Effector CD4-positive, alpha-beta T cell (primary cell): ENCODE results near the gene LIN7A.
"Not testable (repeated sequence)": the region's sequence is repeated elsewhere in the genome, so short reads cannot be mapped to it uniquely, and the experiment has no call there.

Experiments
- DNase-seq: peaks from one replicate; pipeline ENCODE4 v3.0.0-alpha.2; 2020

Gene LIN7A

DNA sequence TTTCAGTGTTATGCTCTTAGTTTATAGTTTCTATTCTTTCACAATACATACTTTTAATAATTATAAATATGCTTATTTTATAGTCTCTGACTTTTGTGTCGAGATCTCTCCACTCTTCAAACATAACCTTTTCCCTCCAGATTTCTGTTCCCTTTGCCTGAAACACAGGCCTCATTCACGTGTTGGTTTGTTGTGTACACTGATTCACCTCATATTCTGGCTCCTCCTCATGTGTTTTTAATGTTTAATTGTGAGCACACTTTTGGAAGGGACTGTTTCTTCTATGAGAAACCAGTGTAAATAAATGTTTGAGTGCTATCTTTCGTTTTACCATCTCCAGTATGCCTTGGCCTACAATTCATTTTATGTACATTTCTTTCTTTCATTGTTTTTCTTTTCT lies 20.1 kb downstream of the LIN7A start:
- no peak for DNase-seq

DNA sequence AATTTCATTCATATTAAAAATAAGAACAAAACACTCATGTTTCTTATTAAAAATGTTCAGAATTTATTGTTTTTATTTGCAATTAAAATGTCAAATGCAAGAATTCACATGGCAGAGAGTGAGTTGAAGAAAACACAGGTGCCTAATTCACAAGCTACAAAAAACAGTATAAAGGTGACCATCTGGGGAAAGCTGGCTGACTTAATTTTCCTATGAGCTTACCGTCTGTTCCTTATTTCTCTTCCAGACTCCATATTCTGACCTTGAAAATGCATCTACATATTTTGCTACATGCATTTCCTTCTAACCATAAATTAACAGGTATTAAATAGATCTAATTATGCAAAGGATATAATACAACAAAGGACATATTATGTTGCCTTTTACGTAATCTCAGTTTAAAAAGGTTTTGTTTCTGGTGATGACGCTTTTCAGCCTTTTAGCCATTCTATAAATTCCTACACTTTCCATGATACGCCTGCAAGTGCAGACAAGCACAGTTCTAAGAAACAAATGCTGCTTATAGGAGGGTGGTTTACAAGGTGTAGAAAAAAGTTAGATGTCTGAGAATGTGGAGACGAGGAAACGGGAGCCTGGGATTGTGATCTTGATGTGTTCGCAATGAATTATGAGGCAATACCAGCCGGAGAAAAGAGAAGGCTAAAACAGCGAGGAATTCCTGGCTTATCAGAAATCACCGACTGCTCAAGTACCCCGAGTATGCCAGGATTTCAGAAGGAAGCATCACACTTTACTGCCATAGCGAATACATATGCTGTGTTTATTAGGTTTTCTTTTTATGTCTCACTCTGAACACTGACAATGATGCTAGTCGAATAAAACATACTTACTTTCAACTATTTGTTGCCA lies 24.6 kb downstream of the LIN7A start:
- DNase-seq = no peak

GRCh38 chr12:80909370-80909769 lies 28.4 kb downstream of the LIN7A start:
- DNase-seq = no peak

- no peak for DNase-seq
Observed at GRCh38 chr12:80902711-80903110, 35.0 kb downstream of the LIN7A start.

- no peak for DNase-seq
Observed at GRCh38 chr12:80901661-80902060, 36.1 kb downstream of the LIN7A start.

- no peak for DNase-seq
Observed at GRCh38 chr12:80895240-80895639, 42.5 kb downstream of the LIN7A start.

- no peak for DNase-seq
Observed at GRCh38 chr12:80894179-80894578, 43.6 kb downstream of the LIN7A start.

DNA sequence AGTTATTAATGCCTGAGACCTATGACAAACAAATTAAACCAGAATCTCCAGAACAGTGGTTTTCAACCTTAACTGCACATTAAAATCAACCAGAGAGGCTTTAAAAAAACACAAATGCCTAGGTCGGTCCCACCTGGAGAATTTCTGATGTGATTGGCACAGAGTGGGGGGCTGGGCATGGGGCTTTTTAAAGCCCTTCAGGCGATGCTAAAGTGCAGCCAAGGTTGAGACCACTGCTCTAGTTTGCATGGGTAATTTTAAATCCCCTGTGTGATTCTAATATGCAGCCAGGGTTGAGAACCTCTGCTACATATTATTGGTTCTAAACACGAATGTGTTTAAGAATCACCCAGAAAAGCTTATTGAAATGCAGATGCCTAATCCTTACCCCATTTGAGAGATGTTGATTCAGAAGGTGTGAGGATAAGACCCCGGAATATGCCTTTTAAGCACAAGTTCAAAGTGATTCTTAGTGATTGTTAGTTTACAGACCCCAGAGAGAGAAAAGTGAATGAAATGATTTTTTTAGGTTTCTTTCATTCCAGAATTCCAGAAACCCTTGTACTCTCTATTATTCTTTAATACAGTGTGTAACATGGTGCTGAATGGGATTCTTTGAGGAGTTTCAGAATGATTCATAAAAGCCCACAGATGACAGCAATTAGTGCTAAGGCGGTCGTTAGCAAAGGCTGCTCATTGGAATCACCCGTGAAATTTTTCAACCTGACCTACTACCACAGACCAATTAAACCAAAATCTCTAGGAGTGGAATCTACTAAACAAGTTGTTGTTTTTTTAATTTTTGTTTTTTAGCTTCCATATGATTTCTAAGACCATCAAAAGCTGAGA lies 44.9 kb downstream of the LIN7A start:
- DNase-seq = no peak

DNA sequence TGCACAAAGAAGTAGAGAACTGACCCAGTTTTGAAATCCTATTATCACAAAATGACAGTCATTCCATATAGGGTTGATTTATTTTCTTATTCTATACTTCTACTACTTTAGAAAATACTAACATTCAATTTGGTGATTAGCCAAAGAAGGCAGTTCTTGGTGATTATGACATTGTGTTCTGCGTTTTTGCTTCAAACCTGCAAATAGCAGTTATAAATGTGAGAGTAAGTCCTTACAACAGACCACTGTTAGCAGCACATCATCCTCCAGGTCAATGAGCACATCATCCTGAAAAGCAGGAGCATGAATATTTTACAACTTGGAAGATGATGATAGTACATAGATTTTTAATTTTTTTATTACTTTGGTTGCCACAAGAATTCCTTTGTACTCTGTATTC lies 53.1 kb downstream of the LIN7A start:
- no peak for DNase-seq

- DNase-seq = no peak
Observed at GRCh38 chr12:80881106-80881505, 56.6 kb downstream of the LIN7A start.

- DNase-seq = not testable (repeated sequence)
Observed at GRCh38 chr12:80878452-80878851, 59.3 kb downstream of the LIN7A start.

DNA sequence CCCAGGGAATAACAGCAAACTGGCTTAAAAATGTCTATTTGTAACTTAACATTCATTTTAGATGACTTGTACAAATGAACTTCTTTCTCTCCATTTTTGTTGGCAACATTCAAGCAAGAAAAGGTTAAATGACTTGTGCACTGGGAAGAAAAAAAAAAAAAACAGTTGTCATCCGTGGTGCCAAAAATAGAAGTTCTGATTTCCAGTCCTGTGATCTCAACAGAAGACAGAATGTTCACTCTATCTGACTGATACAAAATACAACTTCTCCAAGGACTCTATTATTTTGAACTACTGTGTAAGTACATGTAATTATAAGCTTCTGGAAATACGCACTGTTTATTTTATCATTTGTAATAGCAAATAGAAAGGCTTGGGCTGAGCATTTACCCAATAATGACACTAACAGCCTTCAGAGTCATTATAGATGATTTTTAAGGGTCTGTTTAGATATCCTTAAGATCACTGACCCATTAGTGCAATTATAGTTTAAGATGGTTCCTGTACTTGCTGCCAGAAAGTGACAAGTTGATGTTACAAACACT lies 59.9 kb downstream of the LIN7A start:
- DNase-seq = no peak

GRCh38 chr12:80872053-80872452 lies 65.7 kb downstream of the LIN7A start:
- no peak for DNase-seq

DNA sequence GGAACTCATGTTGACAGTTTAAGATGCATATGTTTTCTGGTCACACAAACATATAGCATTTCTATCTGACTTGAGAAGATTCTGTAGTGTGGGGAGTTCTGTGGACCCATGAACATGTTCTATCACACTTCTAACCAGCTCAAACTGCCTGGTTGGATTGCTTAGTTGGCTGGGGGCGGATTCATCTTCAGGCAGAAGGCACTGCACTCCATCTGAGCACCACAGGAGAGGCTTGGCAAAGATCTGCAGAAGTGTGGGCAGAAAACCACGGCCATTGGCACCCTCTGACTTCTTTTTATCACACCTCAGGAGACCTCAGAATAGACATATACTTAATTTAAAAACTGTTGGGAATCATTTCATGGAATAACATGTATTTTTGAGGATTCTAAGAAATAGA lies 68.5 kb downstream of the LIN7A start:
- DNase-seq = no peak

GRCh38 chr12:80868576-80868975 lies 69.2 kb downstream of the LIN7A start:
- DNase-seq = no peak

DNA sequence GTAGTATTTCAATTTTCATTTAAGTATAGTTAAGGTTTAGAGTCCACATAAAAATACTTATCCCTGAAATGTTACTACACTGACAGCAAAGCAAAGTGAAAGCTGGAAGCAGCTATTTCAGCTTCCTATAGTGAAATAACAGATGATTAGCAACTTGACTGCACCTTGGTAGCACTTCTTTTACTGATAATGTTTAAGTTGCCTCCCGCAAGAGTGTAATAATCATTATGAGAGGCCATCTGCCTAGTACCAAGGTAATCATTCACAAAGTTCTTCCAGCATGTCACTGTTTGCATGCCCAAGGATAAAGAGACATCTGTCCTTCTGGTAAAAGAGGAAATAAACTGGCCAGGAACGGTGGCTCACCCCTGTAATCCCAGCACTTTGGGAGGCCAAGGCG lies 69.8 kb downstream of the LIN7A start:
- DNase-seq = no peak

GRCh38 chr12:80864046-80864735 lies 73.5 kb downstream of the LIN7A start:
- DNase-seq = no peak

GRCh38 chr12:80862531-80862930 lies 75.2 kb downstream of the LIN7A start:
- no peak for DNase-seq

DNA sequence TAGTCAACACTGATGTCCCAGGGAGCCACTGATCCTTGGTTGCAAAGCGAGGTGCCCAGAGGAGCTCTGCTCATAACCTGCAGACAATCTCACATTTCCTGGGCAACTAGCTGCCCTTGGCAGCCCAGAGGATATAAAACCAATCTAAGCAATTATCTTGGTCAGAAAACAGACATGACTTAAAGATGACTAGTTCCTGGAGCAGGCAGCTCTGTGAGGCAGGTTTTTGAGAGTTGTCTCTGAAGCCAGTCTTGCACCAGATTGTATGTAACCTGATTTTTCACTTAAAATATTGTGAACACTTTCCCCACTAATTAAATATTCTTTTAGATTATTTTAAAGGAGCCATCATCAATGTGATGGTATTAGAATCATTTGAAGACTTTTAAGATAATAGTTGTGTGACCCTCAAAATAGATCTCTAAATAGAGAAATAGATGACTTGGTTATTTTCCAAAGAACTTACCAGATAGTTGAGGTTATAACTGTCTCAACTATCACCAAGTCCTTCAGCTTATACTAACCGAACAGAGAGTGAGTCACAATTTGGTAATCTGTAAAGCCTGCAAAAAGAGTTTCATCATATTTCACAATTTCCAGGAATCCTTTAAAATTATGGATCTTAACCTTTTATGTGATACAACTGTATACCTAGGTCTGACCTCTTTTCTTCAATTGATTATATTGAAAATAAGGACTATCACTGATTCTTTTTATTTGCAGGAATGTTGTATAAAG lies 75.9 kb downstream of the LIN7A start:
- DNase-seq = no peak

- DNase-seq = no peak
Observed at GRCh38 chr12:80860928-80861327, 76.8 kb downstream of the LIN7A start.

DNA sequence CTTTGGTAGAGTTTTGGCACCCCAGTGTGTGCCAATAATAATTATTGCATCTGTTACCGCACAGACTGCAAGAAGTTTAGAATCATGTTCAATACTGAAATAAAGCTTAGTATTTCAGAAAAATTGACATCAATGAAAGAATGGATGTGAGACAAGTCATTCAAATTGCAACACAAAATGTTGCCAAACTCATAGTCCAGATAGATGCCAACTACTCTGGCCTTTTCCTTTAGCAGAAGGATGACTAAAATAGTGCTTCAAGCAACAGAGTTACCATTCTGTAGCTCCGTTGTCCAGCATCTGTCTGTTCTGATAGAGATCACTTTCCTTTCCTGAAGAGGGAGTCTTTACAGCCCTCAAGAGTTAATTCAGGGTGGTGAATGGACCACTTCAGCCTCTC lies 77.5 kb downstream of the LIN7A start:
- no peak for DNase-seq

- DNase-seq = no peak
Observed at GRCh38 chr12:80858356-80858755, 79.4 kb downstream of the LIN7A start.
